Body of pancreas (tissue), 4 donors: ENCODE results near the gene GALNT9. TPM values are rescaled to one million over a fixed set of nuclear protein-coding genes. Genes with fewer than 3 reads are reported as not detected.

Experiments used
- ATAC-seq: fragments of 150-250 bp; one replicate; pipeline ENCODE4 v1.9.1; 2016
- DNase-seq, 4 donors: peaks; one replicate each; pipeline ENCODE4 v3.0.0-alpha.2; 2019
- H3K27ac ChIP-seq, 4 donors: fragments of 200-600 bp; sonication (generic); 1 replicate in 3 of 4; 2 replicates in 1 of 4; pipeline versions ENCODE4 v1.5.1 to v1.6.1; 2016 to 2019; ENCODE audit warnings: mild to moderate bottlenecking in 1 of 4, mixed read lengths in 1 of 4, moderate library complexity in 1 of 4
- H3K27me3 ChIP-seq, 2 donors: fragments of 200-600 bp; sonication (generic); one replicate each; pipeline ENCODE4 v1.6.0; 2016; ENCODE audit warnings: mild to moderate bottlenecking in 1 of 2
- H3K36me3 ChIP-seq, 2 donors: fragments of 200-600 bp; sonication (generic); replicated peaks in 1 of 2; 2 replicates each; pipeline ENCODE4 v1.5.1; 2016; ENCODE audit warnings: low read depth in 2 of 2; ENCODE audit not compliant: insufficient read depth in 1 of 2
- H3K4me1 ChIP-seq: fragments of 200-600 bp; sonication (generic); one replicate; pipeline ENCODE4 v1.6.0; 2016
- H3K4me3 ChIP-seq, 2 donors: fragments of 200-600 bp; sonication (generic); 1 replicate in 1 of 2; 2 replicates in 1 of 2; pipeline ENCODE4 v1.5.1; 2016 to 2019
- H3K9me3 ChIP-seq, 3 donors: fragments of 200-600 bp; sonication (generic); 1 replicate in 2 of 3; 2 replicates in 1 of 3; pipeline ENCODE4 v1.5.1; 2016
- POLR2A ChIP-seq, 3 donors: fragments of 450-650 bp; IDR thresholded peaks; one replicate each; pipeline ENCODE4 v1.6.1; 2016; ENCODE audit warnings: antibody characterized with exemption in 3 of 3, mild to moderate bottlenecking in 2 of 3
- WGBS, 2 donors: methylation state at CpG; one replicate each; pipeline ENCODE4 v1.1.5; 2017; 5-methylcytosine and 5-hydroxymethylcytosine counted together
- intact Hi-C: fragments of 100-400 bp; cut with DNase I; formaldehyde crosslinking; loops from one replicate; pipeline ENCODE4 v1.15.1; 2023
- total RNA-seq, 2 donors: library from RNA; depleted of rRNA; stranded (reverse); fragments of >200 nt; gene quantifications; one replicate each; pipeline ENCODE4 v1.1.0, GENCODE V29; 2016
- TF ChIP-seq, protein P1 (sequence below), 7 experiments: fragments of 450-650 bp in 4 of 7; fragments of 200-600 bp in 3 of 7; sonication (generic) in 3 of 7; IDR thresholded peaks; one replicate each; pipeline ENCODE4 v1.5.1; 2016 to 2019; ENCODE audit warnings: antibody characterized with exemption in 7 of 7

Gene GALNT9
- total RNA-seq, 2 donors from 2014 or later, result not detected

GRCh38 chr12:132239796-132240668 is 89.4 kb downstream of the GALNT9 start:
- no peak for DNase-seq
- no peaks in the 10 kb centered on the region for H3K36me3 ChIP-seq
- intact Hi-C loops, result no loop called here
- no peak overlapping the region for H3K27ac ChIP-seq
- no peaks in the 10 kb centered on the region for H3K4me1 ChIP-seq
- no peak overlapping the region for H3K4me3 ChIP-seq
- 66 to 71% methylated on average over 12 to 31 of the region's 32 CpGs for WGBS, 2 donors
- no peaks in the 10 kb centered on the region for H3K27me3 ChIP-seq
- no peak for ATAC-seq
- no peaks in the 10 kb centered on the region for H3K9me3 ChIP-seq
- TF ChIP-seq, protein P1, sequence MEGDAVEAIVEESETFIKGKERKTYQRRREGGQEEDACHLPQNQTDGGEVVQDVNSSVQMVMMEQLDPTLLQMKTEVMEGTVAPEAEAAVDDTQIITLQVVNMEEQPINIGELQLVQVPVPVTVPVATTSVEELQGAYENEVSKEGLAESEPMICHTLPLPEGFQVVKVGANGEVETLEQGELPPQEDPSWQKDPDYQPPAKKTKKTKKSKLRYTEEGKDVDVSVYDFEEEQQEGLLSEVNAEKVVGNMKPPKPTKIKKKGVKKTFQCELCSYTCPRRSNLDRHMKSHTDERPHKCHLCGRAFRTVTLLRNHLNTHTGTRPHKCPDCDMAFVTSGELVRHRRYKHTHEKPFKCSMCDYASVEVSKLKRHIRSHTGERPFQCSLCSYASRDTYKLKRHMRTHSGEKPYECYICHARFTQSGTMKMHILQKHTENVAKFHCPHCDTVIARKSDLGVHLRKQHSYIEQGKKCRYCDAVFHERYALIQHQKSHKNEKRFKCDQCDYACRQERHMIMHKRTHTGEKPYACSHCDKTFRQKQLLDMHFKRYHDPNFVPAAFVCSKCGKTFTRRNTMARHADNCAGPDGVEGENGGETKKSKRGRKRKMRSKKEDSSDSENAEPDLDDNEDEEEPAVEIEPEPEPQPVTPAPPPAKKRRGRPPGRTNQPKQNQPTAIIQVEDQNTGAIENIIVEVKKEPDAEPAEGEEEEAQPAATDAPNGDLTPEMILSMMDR (IDR thresholded peaks at IDR 0.05), result no peak
- no peak for TF ChIP-seq POLR2A (IDR thresholded peaks at IDR 0.05)

- Histone ChIP-seq H3K9me3 (no peaks in the 10 kb centered on the region), H3K27ac (no peak overlapping the region), H3K36me3 (no peaks in the 10 kb centered on the region), H3K27me3 (no peaks in the 10 kb centered on the region), H3K4me1 (no peaks in the 10 kb centered on the region), H3K4me3 (no peak overlapping the region)
- TF ChIP-seq, protein P1 (IDR thresholded peaks at IDR 0.05), result no peak
- TF ChIP-seq POLR2A (IDR thresholded peaks at IDR 0.05), result no peak
- intact Hi-C loops, result no loop called here
- ATAC-seq (no peak), DNase-seq (no peak)
Measured at GRCh38 chr12:132239392-132239791, 90.0 kb downstream of the GALNT9 start.

GRCh38 chr12:132238884-132239283 is 90.5 kb downstream of the GALNT9 start:
- Histone ChIP-seq H3K4me1 (no peaks in the 10 kb centered on the region), H3K27ac (no peak overlapping the region), H3K4me3 (no peak overlapping the region), H3K36me3 (no peaks in the 10 kb centered on the region), H3K27me3 (no peaks in the 10 kb centered on the region), H3K9me3 (no peaks in the 10 kb centered on the region)
- intact Hi-C loops, result no loop called here
- DNase-seq, result no peak
- no peak for ATAC-seq
- WGBS, 2 donors, result 42 to 51% methylated on average over 5 of the region's 5 CpGs
- TF ChIP-seq, protein P1 (IDR thresholded peaks at IDR 0.05), result no peak
- TF ChIP-seq POLR2A (IDR thresholded peaks at IDR 0.05), result no peak

DNA sequence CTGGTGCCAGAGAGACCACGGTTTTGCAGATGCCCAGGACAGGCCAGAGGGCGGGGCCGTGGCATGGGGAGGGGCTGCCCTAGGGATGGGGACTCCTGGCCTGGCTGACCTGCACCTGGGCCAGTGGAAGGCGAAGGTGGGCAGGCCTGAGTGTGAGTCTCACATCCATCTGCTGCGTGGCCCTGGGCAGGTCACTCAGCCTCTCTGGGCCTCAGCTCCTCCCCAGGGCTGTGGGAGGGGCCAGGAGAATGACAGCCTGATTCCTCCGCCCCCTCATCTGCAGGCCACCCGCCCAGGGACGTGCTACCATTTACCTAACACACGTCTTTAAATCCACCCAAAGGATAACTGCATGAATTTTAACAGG is 90.9 kb downstream of the GALNT9 start:
- Histone ChIP-seq H3K27ac (no peak overlapping the region), H3K4me3 (no peak overlapping the region), H3K9me3 (no peaks in the 10 kb centered on the region), H3K4me1 (no peaks in the 10 kb centered on the region), H3K27me3 (no peaks in the 10 kb centered on the region), H3K36me3 (no peaks in the 10 kb centered on the region)
- no peak for DNase-seq
- no peak for ATAC-seq
- WGBS, 2 donors, result 54 to 62% methylated on average over 5 to 9 of the region's 9 CpGs
- TF ChIP-seq, protein P1 (IDR thresholded peaks at IDR 0.05), result no peak
- TF ChIP-seq POLR2A (IDR thresholded peaks at IDR 0.05), result no peak
- intact Hi-C loops, result no loop called here
